NCI-H1436 treated with DMSO at 0.1 percent for 48 hours (cell line): ENCODE data around the gene SMDT1.
"Not testable (repeated sequence)": the region's sequence is repeated elsewhere in the genome, so short reads cannot be mapped to it uniquely, and the experiment has no call there.

Experiments
- DNase-seq: peaks from one replicate; lab custom pipeline; 2025; lab: John Stamatoyannopoulos, UW

Gene SMDT1

GRCh38 chr22:42070517-42071422 is 8.7 kb upstream of the SMDT1 start, which contains the start of gene NAGA:
Gene NAGA, minus strand, starts transcription at chr22:42070812. Its CDS starts 515 bp downstream, at chr22:42070297.
- DNase-seq, result peak; percentile 92

- not testable (repeated sequence) for DNase-seq
These were observed 8.0 kb upstream of the SMDT1 start for GRCh38 chr22:42071508-42071907.

GRCh38 chr22:42072606-42073330 is 6.7 kb upstream of the SMDT1 start:
- no peak for DNase-seq

- DNase-seq, result no peak
These were observed 5.9 kb upstream of the SMDT1 start for GRCh38 chr22:42073621-42074041.

GRCh38 chr22:42074132-42074811 is 5.2 kb upstream of the SMDT1 start, which contains the start of gene PHETA2:
Gene PHETA2, plus strand, starts transcription at chr22:42074248. Its CDS starts 3,046 bp downstream, at chr22:42077294.
- DNase-seq, result no peak

- DNase-seq, result no peak
These were observed 4.4 kb upstream of the SMDT1 start for GRCh38 chr22:42074846-42075676.

- no peak for DNase-seq
These were observed 2.6 kb upstream of the SMDT1 start for GRCh38 chr22:42076764-42077485.

- no peak for DNase-seq
These were observed 1.9 kb upstream of the SMDT1 start for GRCh38 chr22:42077486-42078125.

- no peak for DNase-seq
These were observed 806 bp upstream of the SMDT1 start for GRCh38 chr22:42078469-42079318.

GRCh38 chr22:42080287-42080686 is 787 bp downstream of the SMDT1 start:
- DNase-seq, result no peak

GRCh38 chr22:42083119-42083518 is 3.6 kb downstream of the SMDT1 start:
- DNase-seq, result no peak

- DNase-seq, result no peak
These were observed 5.4 kb downstream of the SMDT1 start for GRCh38 chr22:42084874-42085273.

GRCh38 chr22:42086051-42086450 is 6.6 kb downstream of the SMDT1 start:
- DNase-seq, result no peak

GRCh38 chr22:42090596-42091454 is 11.3 kb downstream of the SMDT1 start, which contains the start of gene NDUFA6:
Gene NDUFA6, minus strand, starts transcription at chr22:42090772. Its CDS starts 28 bp downstream, at chr22:42090744.
- DNase-seq, result peak; percentile 94

GRCh38 chr22:42091455-42091782 is 11.9 kb downstream of the SMDT1 start:
- no peak for DNase-seq

GRCh38 chr22:42101199-42101598 is 21.7 kb downstream of the SMDT1 start:
- no peak for DNase-seq

GRCh38 chr22:42104332-42104860 is 24.9 kb downstream of the SMDT1 start:
- DNase-seq, result not testable (repeated sequence)

- no peak for DNase-seq
These were observed 29.3 kb downstream of the SMDT1 start for GRCh38 chr22:42108848-42109247.
